Gastrocnemius medialis (tissue), 4 donors: ENCODE results near the gene NHERF1.

ENCODE experiments used
- CTCF ChIP-seq, 5 experiments: fragments of 450-650 bp in 3 of 5; fragments of 200-600 bp in 2 of 5; sonication (generic) in 2 of 5; IDR thresholded peaks in 4 of 5; conservative IDR thresholded peaks in 1 of 5; 1 replicate in 4 of 5; 2 replicates in 1 of 5; pipeline ENCODE4 v1.5.1; 2016 to 2019; ENCODE audit warnings: antibody characterized with exemption in 5 of 5, mild to moderate bottlenecking in 3 of 5, moderate library complexity in 3 of 5
- POLR2A ChIP-seq, 2 donors: fragments of 450-650 bp; IDR thresholded peaks; one replicate each; pipeline ENCODE4 v1.6.1; 2017; ENCODE audit warnings: antibody characterized with exemption in 2 of 2, mild to moderate bottlenecking in 2 of 2, moderate library complexity in 2 of 2

GRCh38 chr17:74766413-74766812 is 18.0 kb downstream of the NHERF1 start:
- no peak for TF ChIP-seq CTCF (IDR thresholded peaks at IDR 0.05 in 4 of 5, conservative IDR thresholded peaks at IDR 0.05 in 1 of 5)
- no peak for TF ChIP-seq POLR2A (IDR thresholded peaks at IDR 0.05)
